ENCODE data around the gene PIK3R5.

The PIK3R5 gene

DNA sequence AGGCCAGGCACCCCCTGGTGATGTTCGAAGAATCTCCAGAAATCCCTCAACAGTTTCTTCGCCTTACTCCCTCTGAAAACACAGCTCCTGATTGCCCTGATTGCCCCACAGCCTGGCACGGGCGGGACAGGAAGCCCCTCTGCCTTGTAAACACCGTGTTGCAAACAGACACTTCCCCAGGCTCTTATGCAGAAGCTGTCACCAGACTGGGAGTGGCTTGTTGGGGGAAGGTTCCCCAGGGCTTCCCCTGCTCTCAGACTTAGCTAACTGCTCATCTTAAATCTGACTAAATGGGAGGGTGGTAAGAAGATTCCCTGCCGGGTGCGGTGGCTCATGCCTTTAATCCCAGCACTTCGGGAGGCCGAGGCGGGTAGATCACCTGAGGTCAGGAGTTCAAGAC is 11.2 kb downstream of the PIK3R5 start:
- Histone ChIP-seq H4K20me1 (ENCODE audit: insufficient read depth, low read length) (peaks cover 31% of the 10 kb centered on the region), H3K9me3 (ENCODE audit: insufficient read depth, low read length, severe bottlenecking) (no peaks in the 10 kb centered on the region), H3K9ac (ENCODE audit: low read depth, low read length) (peak overlapping the region; percentile 34), H3K79me2 (ENCODE audit: insufficient read depth, low read length) (peaks cover 74% of the 10 kb centered on the region), H2AFZ (ENCODE audit: low read depth, low read length) (no peak overlapping the region), H3K27ac (ENCODE audit: low read length) (peak overlapping the region; percentile 72), H3K36me3 (ENCODE audit: insufficient read depth, low read length) (peaks cover 5% of the 10 kb centered on the region; the same call in 1 of the 2 replicates), H3K4me3 (ENCODE audit: low read depth in 1 of 2, low read length in 2 of 2) (peak overlapping the region in 1 of 2 experiments; percentile 19; a peak in 1 of 4 replicates), H3K4me2 (ENCODE audit: insufficient read depth, low read length) (peak overlapping the region; percentile 55), H3K4me1 (ENCODE audit: insufficient read depth, low read length) (peaks cover 61% of the 10 kb centered on the region), H3K27me3 (ENCODE audit: insufficient read depth, low read length, poor library complexity) (no peaks in the 10 kb centered on the region)
- no peak for TF ChIP-seq EZH2 (IDR thresholded peaks at IDR 0.05; ENCODE audit: borderline replicate concordance, low read depth, low read length, severe bottlenecking)
- TF ChIP-seq CTCF (IDR thresholded peaks at IDR 0.05; ENCODE audit: borderline replicate concordance, extremely low read depth, low read length, poor library complexity, severe bottlenecking) = no peak
- ATAC-seq (ENCODE audit: insufficient read depth, low read depth) (peak; percentile 91), DNase-seq (peak; percentile 85)

GRCh38 chr17:8953156-8953885 is 12.2 kb downstream of the PIK3R5 start:
- DNase-seq = no peak
- no peak overlapping the region for H3K4me3 ChIP-seq (ENCODE audit: low read depth in 1 of 2, low read length in 2 of 2)
- H3K9me3 ChIP-seq (ENCODE audit: insufficient read depth, low read length, severe bottlenecking) = no peaks in the 10 kb centered on the region
- peak overlapping the region; percentile 47 for H3K27ac ChIP-seq (ENCODE audit: low read length)
- H3K4me2 ChIP-seq (ENCODE audit: insufficient read depth, low read length) = 0 out of 2 replicates have a peak overlapping the region, but pooled peaks have one; percentile 55
- H3K79me2 ChIP-seq (ENCODE audit: insufficient read depth, low read length) = peaks cover 82% of the 10 kb centered on the region
- H3K9ac ChIP-seq (ENCODE audit: low read depth, low read length) = no peak overlapping the region
- peaks cover 31% of the 10 kb centered on the region for H4K20me1 ChIP-seq (ENCODE audit: insufficient read depth, low read length)
- no peak for ATAC-seq (ENCODE audit: insufficient read depth, low read depth)
- TF ChIP-seq CTCF (IDR thresholded peaks at IDR 0.05; ENCODE audit: borderline replicate concordance, extremely low read depth, low read length, poor library complexity, severe bottlenecking) = no peak
- TF ChIP-seq EZH2 (IDR thresholded peaks at IDR 0.05; ENCODE audit: borderline replicate concordance, low read depth, low read length, severe bottlenecking) = no peak
- H3K27me3 ChIP-seq (ENCODE audit: insufficient read depth, low read length, poor library complexity) = no peaks in the 10 kb centered on the region
- H3K36me3 ChIP-seq (ENCODE audit: insufficient read depth, low read length) = peaks cover 5% of the 10 kb centered on the region; the same call in 1 of the 2 replicates
- peaks cover 51% of the 10 kb centered on the region for H3K4me1 ChIP-seq (ENCODE audit: insufficient read depth, low read length)
- H2AFZ ChIP-seq (ENCODE audit: low read depth, low read length) = no peak overlapping the region

GRCh38 chr17:8952191-8952590 is 13.3 kb downstream of the PIK3R5 start:
- no peaks in the 10 kb centered on the region for H3K27me3 ChIP-seq (ENCODE audit: insufficient read depth, low read length, poor library complexity)
- no peak for ATAC-seq (ENCODE audit: insufficient read depth, low read depth)
- H3K9ac ChIP-seq (ENCODE audit: low read depth, low read length) = no peak overlapping the region
- TF ChIP-seq CTCF (IDR thresholded peaks at IDR 0.05; ENCODE audit: borderline replicate concordance, extremely low read depth, low read length, poor library complexity, severe bottlenecking) (no peak), EZH2 (IDR thresholded peaks at IDR 0.05; ENCODE audit: borderline replicate concordance, low read depth, low read length, severe bottlenecking) (no peak)
- H3K4me2 ChIP-seq (ENCODE audit: insufficient read depth, low read length) = no peak overlapping the region
- H3K27ac ChIP-seq (ENCODE audit: low read length) = no peak overlapping the region
- no peak for DNase-seq
- no peaks in the 10 kb centered on the region for H3K9me3 ChIP-seq (ENCODE audit: insufficient read depth, low read length, severe bottlenecking)
- no peak overlapping the region for H3K4me3 ChIP-seq (ENCODE audit: low read depth in 1 of 2, low read length in 2 of 2)
- no peak overlapping the region for H2AFZ ChIP-seq (ENCODE audit: low read depth, low read length)
- H3K36me3 ChIP-seq (ENCODE audit: insufficient read depth, low read length) = peaks cover 5% of the 10 kb centered on the region; the same call in 1 of the 2 replicates
- H4K20me1 ChIP-seq (ENCODE audit: insufficient read depth, low read length) = peaks cover 28% of the 10 kb centered on the region
- peaks cover 80% of the 10 kb centered on the region for H3K79me2 ChIP-seq (ENCODE audit: insufficient read depth, low read length)
- H3K4me1 ChIP-seq (ENCODE audit: insufficient read depth, low read length) = peaks cover 40% of the 10 kb centered on the region

All from DND-41 (cell line).